Measurements from ENCODE around the gene ASIC2.

DNA sequence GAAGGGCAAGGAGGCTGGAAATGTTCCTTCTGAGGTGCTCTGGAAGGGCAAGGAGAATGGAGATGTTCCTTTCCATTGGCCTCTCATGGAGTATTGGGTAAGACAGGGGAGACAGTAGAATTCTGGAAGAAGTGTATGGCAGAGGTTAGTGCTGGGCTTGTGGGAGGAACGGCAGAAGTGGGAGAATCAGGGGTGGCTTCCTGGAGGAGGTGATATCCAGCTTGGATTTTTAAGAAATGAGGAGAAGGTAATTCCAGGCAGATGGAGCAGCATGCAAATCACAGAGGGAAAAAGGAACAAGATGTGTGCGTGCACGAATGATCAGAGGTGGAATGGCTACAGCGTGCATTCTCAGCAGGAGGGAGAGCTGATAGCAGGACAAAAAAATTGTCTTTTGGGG lies 45.1 kb upstream of the ASIC2 start:
- no peak for TF ChIP-seq POLR2A (IDR thresholded peaks at IDR 0.05; ENCODE audit: low read length)
- no peak for TF ChIP-seq GATA1 (IDR thresholded peaks at IDR 0.05; ENCODE audit: low read depth, low read length)

Measured in erythroblast (primary cell).